ENCODE measurements around the gene GMPR.
"Not testable (repeated sequence)": the region's sequence is repeated elsewhere in the genome, so short reads cannot be mapped to it uniquely, and the experiment has no call there.

Gene GMPR

GRCh38 chr6:16267428-16268263 lies 29.3 kb downstream of the GMPR start:
- Histone ChIP-seq H3K4me3 (no peak overlapping the region), H3K27ac (no peak overlapping the region)

- not testable (repeated sequence) for H3K27ac ChIP-seq, H3K4me3 ChIP-seq
Observed at GRCh38 chr6:16269442-16270070, 31.2 kb downstream of the GMPR start.

- Histone ChIP-seq H3K4me3 (no peak overlapping the region), H3K27ac (no peak overlapping the region)
Observed at GRCh38 chr6:16270178-16270794, 31.9 kb downstream of the GMPR start.

- Histone ChIP-seq H3K4me3 (no peak overlapping the region), H3K27ac (no peak overlapping the region)
Observed at GRCh38 chr6:16271428-16271827, 33.0 kb downstream of the GMPR start.

GRCh38 chr6:16272201-16272600 lies 33.8 kb downstream of the GMPR start:
- Histone ChIP-seq H3K27ac (no peak overlapping the region), H3K4me3 (no peak overlapping the region)

GRCh38 chr6:16273256-16273655 lies 34.9 kb downstream of the GMPR start:
- Histone ChIP-seq H3K27ac (no peak overlapping the region), H3K4me3 (no peak overlapping the region)

- Histone ChIP-seq H3K4me3 (no peak overlapping the region), H3K27ac (no peak overlapping the region)
Observed at GRCh38 chr6:16274483-16274882, 36.1 kb downstream of the GMPR start.

GRCh38 chr6:16274885-16275589 lies 36.6 kb downstream of the GMPR start:
- no peak overlapping the region for H3K4me3 ChIP-seq
- H3K27ac ChIP-seq = no peak overlapping the region

GRCh38 chr6:16277101-16277981 lies 39.0 kb downstream of the GMPR start:
- no peak overlapping the region for H3K4me3 ChIP-seq

GRCh38 chr6:16278048-16278724 lies 39.8 kb downstream of the GMPR start:
- H3K27ac ChIP-seq = peak overlapping the region in 1 of 21 experiments; percentile 17
- H3K4me3 ChIP-seq = no peak overlapping the region

More at GRCh38 chr6:16277101-16277981, 39.0 kb downstream of the GMPR start:
- peak overlapping the region in 1 of 21 experiments; percentile 17 for H3K27ac ChIP-seq

GRCh38 chr6:16278750-16279149 lies 40.4 kb downstream of the GMPR start:
- no peak overlapping the region for H3K27ac ChIP-seq
- no peak overlapping the region for H3K4me3 ChIP-seq

GRCh38 chr6:16279243-16279642 lies 40.9 kb downstream of the GMPR start:
- no peak overlapping the region for H3K27ac ChIP-seq
- no peak overlapping the region for H3K4me3 ChIP-seq

GRCh38 chr6:16282370-16282769 lies 44.0 kb downstream of the GMPR start:
- no peak overlapping the region for H3K27ac ChIP-seq
- no peak overlapping the region for H3K4me3 ChIP-seq

- Histone ChIP-seq H3K4me3 (no peak overlapping the region), H3K27ac (no peak overlapping the region)
Observed at GRCh38 chr6:16284472-16284871, 46.1 kb downstream of the GMPR start.

GRCh38 chr6:16285467-16286150 lies 47.2 kb downstream of the GMPR start:
- no peak overlapping the region for H3K27ac ChIP-seq

GRCh38 chr6:16286151-16286522 lies 47.8 kb downstream of the GMPR start:
- no peak overlapping the region for H3K27ac ChIP-seq
- H3K4me3 ChIP-seq = no peak overlapping the region

More at GRCh38 chr6:16285467-16286150, 47.2 kb downstream of the GMPR start:
- no peak overlapping the region for H3K4me3 ChIP-seq

GRCh38 chr6:16288163-16288562 lies 49.8 kb downstream of the GMPR start:
- H3K4me3 ChIP-seq = no peak overlapping the region
- H3K27ac ChIP-seq = no peak overlapping the region

- Histone ChIP-seq H3K27ac (no peak overlapping the region), H3K4me3 (no peak overlapping the region)
Observed at GRCh38 chr6:16291739-16292138, 53.4 kb downstream of the GMPR start.
